Measurements from ENCODE around the gene DNAJB6.

GRCh38 chr7:157446322-157446721, 109.5 kb downstream of the DNAJB6 start:
- TF ChIP-seq POLR2AphosphoS5 (IDR thresholded peaks at IDR 0.05; ENCODE audit: low read depth, low read length) (no peak), TAF1 (IDR thresholded peaks at IDR 0.05; ENCODE audit: low read depth, low read length) (no peak), POLR2A (IDR thresholded peaks at IDR 0.05; ENCODE audit: low read depth, low read length) (no peak)
